ACC112 (cell line): ENCODE measurements around the gene GLP1R.

Source experiments
- H2AFZ ChIP-seq: fragments of 200-600 bp; sonication (generic); one replicate; pipeline ENCODE4 v1.6.0; 2017; ENCODE audit warnings: antibody characterized with exemption, low read length; ENCODE audit not compliant: unreplicated experiment
- H3K27ac ChIP-seq: fragments of 200-600 bp; sonication (generic); 2 replicates; pipeline ENCODE4 v1.5.1; 2014; ENCODE audit warnings: low read depth, mild to moderate bottlenecking, antibody characterized with exemption, low read length, moderate library complexity
- H3K27me3 ChIP-seq: fragments of 200-600 bp; sonication (generic); 2 replicates; pipeline ENCODE4 v1.6.1; 2014; ENCODE audit warnings: mild to moderate bottlenecking, antibody characterized with exemption, low read length, moderate library complexity, mixed read lengths; ENCODE audit not compliant: insufficient read depth
- H3K36me3 ChIP-seq: fragments of 200-600 bp; sonication (generic); 2 replicates; pipeline ENCODE4 v1.6.1; 2016; ENCODE audit warnings: mild to moderate bottlenecking, antibody characterized with exemption, low read length, moderate library complexity, mixed read lengths; ENCODE audit not compliant: insufficient read depth
- H3K4me1 ChIP-seq: fragments of 200-600 bp; sonication (generic); one replicate; pipeline ENCODE4 v1.6.1; 2016; ENCODE audit warnings: low read length, mixed read lengths; ENCODE audit not compliant: insufficient read depth, unreplicated experiment, control insufficient read depth
- H3K4me3 ChIP-seq: fragments of 200-600 bp; sonication (generic); 2 replicates; pipeline ENCODE4 v1.5.1; 2014; ENCODE audit warnings: mild to moderate bottlenecking, low read depth, low read length
- H3K79me2 ChIP-seq: fragments of 200-600 bp; sonication (generic); one replicate; pipeline ENCODE4 v1.6.0; 2016; ENCODE audit warnings: low read length; ENCODE audit not compliant: control insufficient read depth, unreplicated experiment, insufficient read depth

The GLP1R gene

GRCh38 chr6:39078695-39079094 lies 30.1 kb downstream of the GLP1R start:
- no peaks in the 10 kb centered on the region for H3K36me3 ChIP-seq
- H3K4me1 ChIP-seq: no peaks in the 10 kb centered on the region
- no peak overlapping the region for H2AFZ ChIP-seq
- no peak overlapping the region for H3K27ac ChIP-seq
- no peaks in the 10 kb centered on the region for H3K79me2 ChIP-seq
- peaks cover 44% of the 10 kb centered on the region for H3K27me3 ChIP-seq
- H3K4me3 ChIP-seq: no peak overlapping the region

- H3K36me3 ChIP-seq: no peaks in the 10 kb centered on the region
- H2AFZ ChIP-seq: no peak overlapping the region
- H3K4me3 ChIP-seq: no peak overlapping the region
- no peaks in the 10 kb centered on the region for H3K79me2 ChIP-seq
- H3K27ac ChIP-seq: no peak overlapping the region
- peaks cover 45% of the 10 kb centered on the region for H3K27me3 ChIP-seq
- no peaks in the 10 kb centered on the region for H3K4me1 ChIP-seq
Measured at GRCh38 chr6:39079197-39080125, 30.9 kb downstream of the GLP1R start.

DNA sequence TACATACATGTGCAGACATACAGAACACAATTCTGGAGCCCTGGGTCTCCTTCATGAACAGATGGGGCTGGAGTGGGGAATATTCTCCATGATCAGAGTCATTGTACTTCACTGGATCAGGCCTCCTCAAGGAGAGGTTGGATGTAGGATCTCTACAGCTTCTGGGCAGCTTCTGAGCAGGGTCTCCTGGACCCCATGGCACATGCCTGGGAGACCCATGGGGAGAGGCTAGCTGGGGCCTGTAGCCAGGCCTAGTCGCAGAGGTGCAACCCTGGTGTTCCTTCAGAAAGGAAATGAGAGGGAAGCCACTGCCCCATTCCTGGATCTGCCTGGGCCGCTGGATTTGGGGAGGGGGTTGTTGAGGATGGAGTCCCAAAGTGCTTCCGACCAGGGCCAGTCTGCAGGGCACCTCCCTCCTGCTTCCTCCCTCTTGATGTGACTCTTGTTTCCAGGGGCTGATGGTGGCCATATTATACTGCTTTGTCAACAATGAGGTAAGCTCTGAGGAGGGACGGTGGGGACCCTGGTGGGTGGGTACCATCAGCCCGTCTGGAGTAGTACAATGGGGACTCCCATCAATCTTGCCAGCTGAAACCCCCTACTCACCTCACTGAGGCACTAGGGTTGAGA lies 31.8 kb downstream of the GLP1R start:
- Histone ChIP-seq H3K27ac (no peak overlapping the region), H3K79me2 (no peaks in the 10 kb centered on the region), H2AFZ (no peak overlapping the region), H3K27me3 (peaks cover 52% of the 10 kb centered on the region), H3K4me3 (no peak overlapping the region), H3K4me1 (no peaks in the 10 kb centered on the region), H3K36me3 (no peaks in the 10 kb centered on the region)

GRCh38 chr6:39082310-39082709 lies 33.7 kb downstream of the GLP1R start:
- Histone ChIP-seq H3K79me2 (no peaks in the 10 kb centered on the region), H2AFZ (no peak overlapping the region), H3K36me3 (no peaks in the 10 kb centered on the region), H3K4me3 (no peak overlapping the region), H3K27me3 (peaks cover 63% of the 10 kb centered on the region), H3K4me1 (no peaks in the 10 kb centered on the region), H3K27ac (no peak overlapping the region)

DNA sequence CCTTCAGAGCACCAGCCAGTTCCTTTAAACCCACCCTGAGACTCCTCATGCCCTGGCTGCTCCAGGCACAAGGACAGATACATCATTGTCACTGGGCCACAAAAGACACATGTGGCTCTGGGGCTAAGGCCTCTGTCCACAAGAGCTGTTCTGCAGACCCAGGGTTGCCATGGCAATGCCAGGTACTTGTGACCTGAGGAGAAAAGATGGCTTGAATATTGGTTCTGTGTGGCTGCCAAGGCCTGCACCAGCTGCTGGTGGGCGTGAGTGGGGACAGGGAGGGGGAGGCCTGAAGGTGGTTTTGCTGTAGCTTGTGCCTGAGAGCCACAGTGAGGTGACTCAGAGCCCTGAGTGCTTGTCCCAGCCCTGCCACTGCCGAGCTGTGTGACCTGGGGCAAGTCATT lies 34.7 kb downstream of the GLP1R start:
- H2AFZ ChIP-seq: no peak overlapping the region
- H3K4me3 ChIP-seq: no peak overlapping the region
- H3K36me3 ChIP-seq: no peaks in the 10 kb centered on the region
- peaks cover 73% of the 10 kb centered on the region for H3K27me3 ChIP-seq
- no peaks in the 10 kb centered on the region for H3K79me2 ChIP-seq
- H3K27ac ChIP-seq: no peak overlapping the region
- no peaks in the 10 kb centered on the region for H3K4me1 ChIP-seq

DNA sequence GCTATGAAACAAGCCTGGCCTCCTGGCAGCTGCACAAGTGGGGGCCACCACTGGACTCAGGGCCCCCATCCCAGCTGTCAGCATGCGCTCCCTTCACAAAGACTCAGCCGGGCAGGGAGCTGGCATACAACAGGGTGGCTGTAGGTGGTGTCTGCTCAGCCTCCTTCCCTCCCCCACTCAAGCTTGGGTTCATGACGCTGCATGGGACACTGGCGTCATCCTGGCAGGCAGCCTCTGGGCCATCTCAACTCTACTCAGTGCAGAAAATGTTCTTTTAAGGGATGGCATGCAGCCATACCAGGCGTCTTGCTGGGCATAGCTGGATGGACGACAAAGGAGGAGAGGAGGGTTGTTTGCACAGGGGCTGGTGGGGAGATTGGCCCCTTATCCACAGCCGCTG lies 35.9 kb downstream of the GLP1R start:
- Histone ChIP-seq H3K36me3 (no peaks in the 10 kb centered on the region), H3K27me3 (peaks cover 85% of the 10 kb centered on the region), H3K4me1 (no peaks in the 10 kb centered on the region), H3K79me2 (no peaks in the 10 kb centered on the region), H3K4me3 (no peak overlapping the region), H3K27ac (no peak overlapping the region), H2AFZ (no peak overlapping the region)

DNA sequence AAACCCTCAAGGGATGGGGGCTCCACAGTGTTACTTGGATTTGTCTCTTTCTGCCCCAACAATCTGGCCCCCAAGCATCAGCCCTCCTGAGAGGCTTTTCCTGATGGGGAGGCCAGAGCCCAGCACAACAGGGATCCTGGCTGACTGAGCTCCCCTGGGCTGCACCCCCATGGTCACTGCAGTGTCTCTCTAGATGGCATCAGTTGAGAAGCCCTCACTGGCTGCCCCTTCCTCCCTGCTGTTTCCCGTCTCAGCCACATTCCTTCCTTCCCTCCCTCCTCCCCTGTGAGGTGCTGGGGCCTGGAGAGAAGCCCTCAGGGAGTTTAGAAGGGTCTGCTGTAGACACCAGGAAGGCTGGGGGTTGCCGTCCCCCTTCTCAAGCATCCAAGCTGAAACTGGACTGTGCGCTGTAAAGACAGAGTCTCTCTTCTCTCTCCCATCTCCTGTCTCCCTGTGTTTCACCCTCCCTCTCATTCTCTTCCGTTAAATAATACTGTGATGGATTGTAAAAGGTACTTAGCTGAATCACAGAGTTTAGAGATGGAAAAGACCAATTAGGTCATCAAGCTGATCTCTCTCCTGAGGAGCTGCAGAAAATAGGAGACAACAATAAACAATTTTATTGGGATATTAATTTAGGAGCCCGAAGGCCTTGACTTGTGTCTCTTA lies 36.7 kb downstream of the GLP1R start:
- Histone ChIP-seq H3K4me1 (no peaks in the 10 kb centered on the region), H3K4me3 (no peak overlapping the region), H2AFZ (no peak overlapping the region), H3K27ac (no peak overlapping the region), H3K79me2 (no peaks in the 10 kb centered on the region), H3K27me3 (peaks cover 93% of the 10 kb centered on the region), H3K36me3 (no peaks in the 10 kb centered on the region)

DNA sequence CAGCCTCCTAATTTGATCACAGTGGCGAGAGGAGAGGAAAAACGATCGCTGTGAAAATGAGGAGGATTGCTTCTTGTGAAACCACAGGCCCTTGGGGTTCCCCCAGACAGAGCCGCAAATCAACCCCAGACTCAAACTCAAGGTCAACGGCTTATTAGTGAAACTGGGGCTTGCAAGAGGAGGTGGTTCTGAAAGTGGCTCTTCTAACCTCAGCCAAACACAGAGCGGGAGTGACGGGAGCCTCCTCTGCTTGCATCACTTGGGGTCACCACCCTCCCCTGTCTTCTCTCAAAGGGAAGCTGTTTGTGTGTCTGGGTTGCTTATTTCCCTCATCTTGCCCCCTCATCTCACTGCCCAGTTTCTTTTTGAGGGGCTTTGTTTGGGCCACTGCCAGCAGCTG lies 37.7 kb downstream of the GLP1R start:
- H3K4me1 ChIP-seq: no peaks in the 10 kb centered on the region
- no peak overlapping the region for H3K4me3 ChIP-seq
- no peaks in the 10 kb centered on the region for H3K36me3 ChIP-seq
- no peak overlapping the region for H2AFZ ChIP-seq
- no peak overlapping the region for H3K27ac ChIP-seq
- H3K79me2 ChIP-seq: no peaks in the 10 kb centered on the region
- H3K27me3 ChIP-seq: peaks cover 97% of the 10 kb centered on the region

GRCh38 chr6:39086711-39087110 lies 38.1 kb downstream of the GLP1R start:
- no peak overlapping the region for H2AFZ ChIP-seq
- no peaks in the 10 kb centered on the region for H3K36me3 ChIP-seq
- no peaks in the 10 kb centered on the region for H3K79me2 ChIP-seq
- no peak overlapping the region for H3K27ac ChIP-seq
- H3K4me3 ChIP-seq: no peak overlapping the region
- H3K4me1 ChIP-seq: no peaks in the 10 kb centered on the region
- H3K27me3 ChIP-seq: peaks cover 96% of the 10 kb centered on the region

DNA sequence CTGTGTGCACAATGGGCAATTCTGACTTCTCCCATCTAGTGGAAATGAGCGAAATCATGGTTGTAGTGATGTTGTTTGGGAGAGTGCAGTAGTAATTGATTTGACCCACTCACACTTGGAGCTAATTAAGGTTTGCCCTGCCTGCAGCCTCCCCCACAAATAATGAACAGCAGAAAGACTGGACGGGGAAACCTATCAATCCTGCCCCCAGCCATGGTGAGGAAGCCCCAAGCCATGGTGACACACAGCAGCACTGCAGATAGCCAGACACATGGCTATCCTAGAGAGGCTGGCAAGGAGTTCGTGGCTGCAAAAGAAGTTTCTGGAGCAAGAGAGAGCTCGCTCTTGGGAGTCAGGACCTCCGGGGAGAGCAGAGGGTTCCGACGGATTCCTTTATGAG lies 38.6 kb downstream of the GLP1R start:
- Histone ChIP-seq H3K27me3 (peaks cover 97% of the 10 kb centered on the region), H3K4me3 (no peak overlapping the region), H3K27ac (no peak overlapping the region), H2AFZ (no peak overlapping the region), H3K36me3 (no peaks in the 10 kb centered on the region), H3K79me2 (no peaks in the 10 kb centered on the region), H3K4me1 (no peaks in the 10 kb centered on the region)
